HepG2 (cell line): ENCODE results near the gene SLBP. TPM values are rescaled to one million over a fixed set of nuclear protein-coding genes. Genes with fewer than 3 reads are reported as not detected.

ENCODE experiments used
- ATAC-seq: fragments of 200-7000 bp; cut with Tn5 transposase; 3 replicates; pipeline ENCODE4 v1.9.1; 2020; ENCODE audit warnings: mild to moderate bottlenecking, moderate library complexity
- BruUV-seq: library from RNA; stranded (reverse); fragments of 400-500 nt; replicated peaks from 2 replicates; lab custom pipeline; 2021; lab: Mats Ljungman, UMichigan
- CTCF ChIA-PET: fragments of 300-600 bp; formaldehyde crosslinking; extraction: SDS; loops from one replicate; lab custom pipeline; 2021; ENCODE audit warnings: low total read pairs, inconsistent platforms, low intra/inter-chr PET ratio; lab: Yijun Ruan, JAX
- POLR2A ChIA-PET: fragments of 350-600 bp; sonication (Branson Sonifier 250); formaldehyde crosslinking; loops from one replicate; lab custom pipeline; 2020; ENCODE audit warnings: antibody characterized with exemption, inconsistent platforms; lab: Yijun Ruan, JAX
- DNase-seq: peaks from one replicate; pipeline ENCODE4 v3.0.0-alpha.2; 2015; ENCODE audit warnings: low spot score
- FAIRE-seq: peaks from 3 replicates; lab custom pipeline; 2011; peaks lifted over from hg19 to GRCh38; lab: Jason Lieb, UNC
- H2AFZ ChIP-seq: one replicate; pipeline ENCODE4 v1.6.1; 2011; ENCODE audit warnings: low read length, inconsistent platforms
- H3K27ac ChIP-seq: fragments of 300-600 bp; 3 replicates; pipeline ENCODE4 v1.8.0; 2011; ENCODE audit warnings: mixed run types, mild to moderate bottlenecking, mixed read lengths, low read length, inconsistent platforms; ENCODE audit not compliant: insufficient read depth; ENCODE audit errors: extremely low read length
- H3K27me3 ChIP-seq, 2 experiments: fragments of 200-600 bp in 1 of 2; 2 replicates in 1 of 2; 3 replicates in 1 of 2; pipeline versions ENCODE4 v1.6.0 to v1.8.0; 2011; ENCODE audit warnings: low read length in 2 of 2, mild to moderate bottlenecking in 2 of 2, moderate library complexity in 2 of 2, inconsistent platforms in 1 of 2; ENCODE audit not compliant: insufficient read depth in 2 of 2, control insufficient read depth in 1 of 2
- H3K36me3 ChIP-seq, 2 experiments: fragments of 200-600 bp in 1 of 2; replicated peaks in 1 of 2; 2 replicates in 1 of 2; 3 replicates in 1 of 2; pipeline versions ENCODE4 v1.5.1 to v1.8.0; 2011; ENCODE audit warnings: low read length in 2 of 2, inconsistent platforms in 1 of 2; ENCODE audit not compliant: insufficient read depth in 2 of 2, control insufficient read depth in 1 of 2
- H3K4me1 ChIP-seq: 2 replicates; pipeline ENCODE4 v1.5.1; 2012; ENCODE audit warnings: low read length, inconsistent platforms; ENCODE audit not compliant: insufficient read depth
- H3K4me2 ChIP-seq: 2 replicates; pipeline ENCODE4 v1.6.0; 2011; ENCODE audit warnings: low read depth, low read length, inconsistent platforms
- H3K4me3 ChIP-seq, 3 experiments: fragments of 200-600 bp in 1 of 3; sonication (generic), shearing (Covaris generic) in 1 of 3; replicated peaks in 1 of 3; 2 replicates each; pipeline ENCODE4 v1.5.1; 2011 to 2016; ENCODE audit warnings: low read length in 3 of 3, inconsistent platforms in 2 of 3, low read depth in 2 of 3, mild to moderate bottlenecking in 2 of 3, control low read depth in 1 of 3, mixed read lengths in 1 of 3; ENCODE audit not compliant: insufficient read depth in 1 of 3
- H3K79me2 ChIP-seq: one replicate; pipeline ENCODE4 v1.6.1; 2011; ENCODE audit warnings: low read length, inconsistent platforms; ENCODE audit not compliant: insufficient read depth
- H3K9ac ChIP-seq: 2 replicates; pipeline ENCODE4 v1.6.0; 2011; ENCODE audit warnings: mild to moderate bottlenecking, low read depth, low read length, inconsistent platforms; ENCODE audit not compliant: insufficient read depth
- H3K9me3 ChIP-seq: 2 replicates; pipeline ENCODE4 v1.5.1; 2012; ENCODE audit warnings: mild to moderate bottlenecking, low read length
- H4K20me1 ChIP-seq: 2 replicates; pipeline ENCODE4 v1.6.0; 2011; ENCODE audit warnings: inconsistent platforms, mild to moderate bottlenecking, low read length, moderate library complexity; ENCODE audit not compliant: insufficient read depth
- CEBPB ChIP-seq: IDR thresholded peaks from 2 replicates; pipeline ENCODE4 v1.6.1; 2011; ENCODE audit warnings: low read depth, low read length, improper control_type of control experiment, borderline replicate concordance
- FOXK1 ChIP-seq: sonication (generic); formaldehyde crosslinking; IDR thresholded peaks from 2 replicates; pipeline ENCODE4 v1.4.0; 2020; ENCODE audit warnings: low read depth, missing genetic modification reagents, borderline replicate concordance
- GATAD1 ChIP-seq: IDR thresholded peaks from 2 replicates; pipeline ENCODE4 v1.6.1; 2016; ENCODE audit warnings: missing genetic modification reagents, missing compliant biosample characterization
- KLF6 ChIP-seq: IDR thresholded peaks from 2 replicates; pipeline ENCODE4 v1.8.0; 2016; ENCODE audit warnings: missing biosample characterization, missing genetic modification reagents
- MATR3 ChIP-seq: sonication (generic); formaldehyde crosslinking; IDR thresholded peaks from 2 replicates; pipeline ENCODE4 v1.4.0; 2020; ENCODE audit warnings: missing genetic modification reagents
- MXI1 ChIP-seq: IDR thresholded peaks from 3 replicates; pipeline ENCODE4 v1.6.1; 2012; ENCODE audit warnings: low read depth, low read length, inconsistent platforms, borderline replicate concordance
- RBM22 ChIP-seq: fragments of 200-400 bp; formaldehyde crosslinking; optimal IDR thresholded peaks from 2 replicates; pipeline ENCODE3; 2017; ENCODE audit warnings: mild to moderate bottlenecking, low read length, moderate library complexity
- STAG1 ChIP-seq: sonication (generic); formaldehyde crosslinking; IDR thresholded peaks from 2 replicates; pipeline ENCODE4 v1.4.0; 2020; ENCODE audit warnings: missing genetic modification reagents
- ZBTB1 ChIP-seq: sonication (generic); formaldehyde crosslinking; IDR thresholded peaks from 2 replicates; pipeline ENCODE4 v1.4.0; 2020; ENCODE audit warnings: missing genetic modification reagents, borderline replicate concordance
- ZFP82 ChIP-seq: sonication (generic); formaldehyde crosslinking; IDR thresholded peaks from 2 replicates; pipeline ENCODE4 v1.5.1; 2020; ENCODE audit warnings: mild to moderate bottlenecking, missing genetic modification reagents, borderline replicate concordance
- ZNF432 ChIP-seq: sonication (generic); formaldehyde crosslinking; IDR thresholded peaks from 2 replicates; pipeline ENCODE4 v1.5.0; 2020; ENCODE audit warnings: missing genetic modification reagents, mild to moderate bottlenecking, borderline replicate concordance
- ZNF547 ChIP-seq: sonication (generic); formaldehyde crosslinking; IDR thresholded peaks from 2 replicates; pipeline ENCODE4 v1.5.1; 2020; ENCODE audit warnings: mild to moderate bottlenecking, missing genetic modification reagents
- ZNF878 ChIP-seq: sonication (generic); formaldehyde crosslinking; IDR thresholded peaks from 2 replicates; pipeline ENCODE4 v1.8.1; 2023; ENCODE audit warnings: mild to moderate bottlenecking, missing genetic modification reagents, moderate library complexity
- ZSCAN25 ChIP-seq: sonication (generic); formaldehyde crosslinking; IDR thresholded peaks from 2 replicates; pipeline ENCODE4 v1.8.0; 2022; ENCODE audit warnings: mild to moderate bottlenecking, missing genetic modification reagents
- WGBS: methylation state at CpG from one replicate; pipeline ENCODE4 v1.1.6; 2017; ENCODE audit warnings: low lambda C conversion rate; 5-methylcytosine and 5-hydroxymethylcytosine counted together
- in situ Hi-C: cut with HindIII; loops from 2 replicates; pipeline ENCODE4 v1.10.0; 2017; ENCODE audit warnings: low pct_unique_long_range_greater_than_20kb; ENCODE audit not compliant: extremely low pct_ligation_motif_present
- intact Hi-C: fragments of 100-400 bp; cut with micrococcal nuclease; formaldehyde crosslinking; loops from one replicate; pipeline ENCODE4 v1.10.0; 2022; ENCODE audit not compliant: unreplicated experiment
- polyA plus RNA-seq, 8 experiments: library from polyadenylated mRNA; depleted of rRNA in 3 of 8; stranded (reverse) in 7 of 8; unstranded in 1 of 8; fragments of >200 nt; fragmentation: Illumina TruSeq in 4 of 8; extraction: Trizol in 4 of 8; gene quantifications; 2 replicates each; pipeline versions ENCODE4 v1.2.1 to v1.2.3, GENCODE V29; 2011 to 2016; ENCODE audit warnings: low read depth in 4 of 8, missing spikeins in 1 of 8, mixed read lengths in 1 of 8; ENCODE audit not compliant: insufficient read depth in 1 of 8
- total RNA-seq, 5 experiments: library from RNA; depleted of rRNA; stranded (reverse); fragments of >200 nt; fragmentation: Illumina TruSeq; extraction: Trizol; gene quantifications; 2 replicates each; pipeline ENCODE4 v1.2.3, GENCODE V29; 2016; ENCODE audit warnings: low read depth in 1 of 5
- TF ChIP-seq, protein P1 (sequence below): sonication (generic); formaldehyde crosslinking; conservative IDR thresholded peaks from 2 replicates; pipeline ENCODE4 v1.8.1; 2023; ENCODE audit warnings: missing genetic modification reagents
- TF ChIP-seq, protein P2 (sequence below): sonication (generic); formaldehyde crosslinking; IDR thresholded peaks from 2 replicates; pipeline ENCODE4 v1.4.0; 2020; ENCODE audit warnings: missing genetic modification reagents
- TF ChIP-seq, protein P3 (sequence below), 2 experiments: sonication (generic) in 1 of 2; formaldehyde crosslinking in 1 of 2; IDR thresholded peaks; 2 replicates each; pipeline versions ENCODE4 v1.4.0 to v1.6.1; 2018 to 2020; ENCODE audit warnings: missing genetic modification reagents in 2 of 2, borderline replicate concordance in 1 of 2, low read depth in 1 of 2, mild to moderate bottlenecking in 1 of 2, missing biosample characterization in 1 of 2
- TF ChIP-seq, protein P4 (sequence below): sonication (generic); formaldehyde crosslinking; IDR thresholded peaks from 2 replicates; pipeline ENCODE4 v1.4.0; 2020; ENCODE audit warnings: missing genetic modification reagents

The SLBP gene
- total and polyA plus RNA-seq, 2 of the 13 experiments (the other 11 are each of a cell fraction or from before 2014, with no cell fraction given): 43.9 to 104 TPM

DNA sequence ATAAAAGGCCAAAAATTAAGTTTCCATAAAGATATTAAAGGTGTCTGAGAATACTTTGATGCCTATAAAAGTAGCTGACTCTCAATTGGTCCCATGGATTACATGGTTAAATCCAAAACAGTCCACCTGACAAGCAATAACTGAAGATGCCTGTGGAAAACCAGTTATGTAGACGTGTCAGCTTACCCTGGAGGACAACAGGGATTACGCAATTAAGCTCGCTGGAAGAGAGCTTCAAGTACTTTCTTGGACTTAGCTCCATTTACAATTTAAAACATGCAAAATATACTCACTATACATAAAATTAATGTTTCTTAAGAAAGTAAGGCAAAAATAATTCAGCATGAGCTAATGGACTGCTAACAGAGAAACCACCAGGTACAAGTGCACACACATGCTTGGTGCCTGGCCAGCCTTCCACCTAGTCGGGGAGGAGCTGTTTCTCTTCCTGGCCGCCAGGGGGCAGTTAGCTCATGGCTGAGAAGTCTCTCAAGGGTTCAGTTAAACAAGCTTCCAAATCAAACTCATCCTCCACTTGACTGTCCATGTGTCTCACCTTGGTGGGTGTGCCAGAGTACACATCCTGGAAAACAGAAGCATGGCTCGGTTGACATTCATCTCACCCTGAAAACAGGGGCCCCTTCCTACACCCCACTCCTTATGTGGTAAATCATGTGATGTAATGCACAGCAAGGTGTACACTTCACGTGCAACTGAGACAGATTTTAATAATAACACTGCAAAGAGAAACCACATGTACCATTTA lies 18.8 kb downstream of the SLBP start:
- Histone ChIP-seq H3K79me2 (no peaks in the 10 kb centered on the region), H3K27me3 (no peaks in the 10 kb centered on the region), H3K9ac (no peak overlapping the region), H2AFZ (no peak overlapping the region), H3K4me2 (no peak overlapping the region), H3K4me3 (no peak overlapping the region), H3K9me3 (no peaks in the 10 kb centered on the region), H3K4me1 (no peaks in the 10 kb centered on the region), H3K27ac (no peak overlapping the region), H3K36me3 (peaks cover 23 to 63% of the 10 kb centered on the region in 2 experiments), H4K20me1 (peaks cover 2% of the 10 kb centered on the region; the same call in 1 of the 2 replicates)
- ATAC-seq: peak; percentile 94
- BruUV-seq: TSS peak; percentile 53
- intact Hi-C loops (loop anchor here (1.0 kb wide), 1 partner anchor 33 kb away; no protein-coding TSS in a partner anchor), in situ Hi-C loops (loop anchor here (5.0 kb wide), 1 partner anchor 34 kb away; no protein-coding TSS in a partner anchor)
- CTCF ChIA-PET: interaction anchor here (1.0 to 2.5 kb wide), 5 partner anchors 18 to 117 kb away, joined by 3 to 40 read pairs (median 3); no protein-coding TSS in a partner anchor
- FAIRE-seq: peak; percentile 84
- POLR2A ChIA-PET: interaction anchor here (0.9 to 1.5 kb wide), 6 partner anchors 16 to 121 kb away, joined by 3 to 9 read pairs (median 3); partner anchors contain the start of genes SLBP, TACC3 and TMEM129
- WGBS: 60% methylated on average over 6 of the region's 7 CpGs
- DNase-seq: peak; percentile 75
- TF ChIP-seq KLF6 (peak; percentile 34; the same call in 1 of the 2 replicates), MXI1 (peak; percentile 53; the same call in 1 of the 3 replicates), STAG1 (CRISPR knock-in tag) (peak; percentile 68), ZFP82 (CRISPR knock-in tag) (no peak), ZNF547 (CRISPR knock-in tag) (no peak), ZNF432 (CRISPR knock-in tag) (no peak), GATAD1 (CRISPR knock-in tag) (no peak), ZSCAN25 (CRISPR knock-in tag) (no peak), MATR3 (CRISPR knock-in tag) (no peak), ZBTB1 (CRISPR knock-in tag) (no peak), FOXK1 (peak; percentile 56; the same call in 1 of the 2 replicates), CEBPB (peak; percentile 94), ZNF878 (no peak), RBM22 (no peak)
- TF ChIP-seq, protein P1, sequence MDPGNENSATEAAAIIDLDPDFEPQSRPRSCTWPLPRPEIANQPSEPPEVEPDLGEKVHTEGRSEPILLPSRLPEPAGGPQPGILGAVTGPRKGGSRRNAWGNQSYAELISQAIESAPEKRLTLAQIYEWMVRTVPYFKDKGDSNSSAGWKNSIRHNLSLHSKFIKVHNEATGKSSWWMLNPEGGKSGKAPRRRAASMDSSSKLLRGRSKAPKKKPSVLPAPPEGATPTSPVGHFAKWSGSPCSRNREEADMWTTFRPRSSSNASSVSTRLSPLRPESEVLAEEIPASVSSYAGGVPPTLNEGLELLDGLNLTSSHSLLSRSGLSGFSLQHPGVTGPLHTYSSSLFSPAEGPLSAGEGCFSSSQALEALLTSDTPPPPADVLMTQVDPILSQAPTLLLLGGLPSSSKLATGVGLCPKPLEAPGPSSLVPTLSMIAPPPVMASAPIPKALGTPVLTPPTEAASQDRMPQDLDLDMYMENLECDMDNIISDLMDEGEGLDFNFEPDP (CRISPR knock-in tag): 0 out of 2 replicates have a peak, but pooled peaks have one; percentile 53
- TF ChIP-seq, protein P2, sequence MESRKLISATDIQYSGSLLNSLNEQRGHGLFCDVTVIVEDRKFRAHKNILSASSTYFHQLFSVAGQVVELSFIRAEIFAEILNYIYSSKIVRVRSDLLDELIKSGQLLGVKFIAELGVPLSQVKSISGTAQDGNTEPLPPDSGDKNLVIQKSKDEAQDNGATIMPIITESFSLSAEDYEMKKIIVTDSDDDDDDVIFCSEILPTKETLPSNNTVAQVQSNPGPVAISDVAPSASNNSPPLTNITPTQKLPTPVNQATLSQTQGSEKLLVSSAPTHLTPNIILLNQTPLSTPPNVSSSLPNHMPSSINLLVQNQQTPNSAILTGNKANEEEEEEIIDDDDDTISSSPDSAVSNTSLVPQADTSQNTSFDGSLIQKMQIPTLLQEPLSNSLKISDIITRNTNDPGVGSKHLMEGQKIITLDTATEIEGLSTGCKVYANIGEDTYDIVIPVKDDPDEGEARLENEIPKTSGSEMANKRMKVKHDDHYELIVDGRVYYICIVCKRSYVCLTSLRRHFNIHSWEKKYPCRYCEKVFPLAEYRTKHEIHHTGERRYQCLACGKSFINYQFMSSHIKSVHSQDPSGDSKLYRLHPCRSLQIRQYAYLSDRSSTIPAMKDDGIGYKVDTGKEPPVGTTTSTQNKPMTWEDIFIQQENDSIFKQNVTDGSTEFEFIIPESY (CRISPR knock-in tag): peak; percentile 66
- TF ChIP-seq, protein P3, sequence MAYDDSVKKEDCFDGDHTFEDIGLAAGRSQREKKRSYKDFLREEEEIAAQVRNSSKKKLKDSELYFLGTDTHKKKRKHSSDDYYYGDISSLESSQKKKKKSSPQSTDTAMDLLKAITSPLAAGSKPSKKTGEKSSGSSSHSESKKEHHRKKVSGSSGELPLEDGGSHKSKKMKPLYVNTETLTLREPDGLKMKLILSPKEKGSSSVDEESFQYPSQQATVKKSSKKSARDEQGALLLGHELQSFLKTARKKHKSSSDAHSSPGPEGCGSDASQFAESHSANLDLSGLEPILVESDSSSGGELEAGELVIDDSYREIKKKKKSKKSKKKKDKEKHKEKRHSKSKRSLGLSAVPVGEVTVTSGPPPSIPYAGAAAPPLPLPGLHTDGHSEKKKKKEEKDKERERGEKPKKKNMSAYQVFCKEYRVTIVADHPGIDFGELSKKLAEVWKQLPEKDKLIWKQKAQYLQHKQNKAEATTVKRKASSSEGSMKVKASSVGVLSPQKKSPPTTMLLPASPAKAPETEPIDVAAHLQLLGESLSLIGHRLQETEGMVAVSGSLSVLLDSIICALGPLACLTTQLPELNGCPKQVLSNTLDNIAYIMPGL (CRISPR knock-in tag; IDR thresholded peaks at IDR 0.05; ENCODE audit: borderline replicate concordance in 1 of 2, low read depth in 1 of 2): peak in 1 of 2 experiments; percentile 50; a peak in 1 of 4 replicates
- TF ChIP-seq, protein P4, sequence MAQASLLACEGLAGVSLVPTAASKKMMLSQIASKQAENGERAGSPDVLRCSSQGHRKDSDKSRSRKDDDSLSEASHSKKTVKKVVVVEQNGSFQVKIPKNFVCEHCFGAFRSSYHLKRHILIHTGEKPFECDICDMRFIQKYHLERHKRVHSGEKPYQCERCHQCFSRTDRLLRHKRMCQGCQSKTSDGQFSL (CRISPR knock-in tag): no peak
